KOPT-K1 (cell line): ENCODE data around the gene SDHAF1.
"Not testable (repeated sequence)": the region's sequence is repeated elsewhere in the genome, so short reads cannot be mapped to it uniquely, and the experiment has no call there.

Experiments used
- H3K27ac ChIP-seq: fragments of 200-600 bp; sonication (generic); 2 replicates; pipeline ENCODE4 v1.5.1; 2016; ENCODE audit warnings: antibody characterized with exemption, mild to moderate bottlenecking, low read depth, low read length; ENCODE audit not compliant: poor library complexity, severe bottlenecking
- H3K36me3 ChIP-seq: fragments of 200-600 bp; sonication (generic); 2 replicates; pipeline ENCODE4 v1.5.1; 2017; ENCODE audit warnings: antibody characterized with exemption, mild to moderate bottlenecking, low read length, moderate library complexity; ENCODE audit not compliant: insufficient read depth
- H3K9me3 ChIP-seq: fragments of 200-600 bp; sonication (generic); 2 replicates; pipeline ENCODE4 v1.5.1; 2017; ENCODE audit warnings: antibody characterized with exemption, low read length, mild to moderate bottlenecking; ENCODE audit not compliant: insufficient read depth, poor library complexity, severe bottlenecking

Gene SDHAF1

DNA sequence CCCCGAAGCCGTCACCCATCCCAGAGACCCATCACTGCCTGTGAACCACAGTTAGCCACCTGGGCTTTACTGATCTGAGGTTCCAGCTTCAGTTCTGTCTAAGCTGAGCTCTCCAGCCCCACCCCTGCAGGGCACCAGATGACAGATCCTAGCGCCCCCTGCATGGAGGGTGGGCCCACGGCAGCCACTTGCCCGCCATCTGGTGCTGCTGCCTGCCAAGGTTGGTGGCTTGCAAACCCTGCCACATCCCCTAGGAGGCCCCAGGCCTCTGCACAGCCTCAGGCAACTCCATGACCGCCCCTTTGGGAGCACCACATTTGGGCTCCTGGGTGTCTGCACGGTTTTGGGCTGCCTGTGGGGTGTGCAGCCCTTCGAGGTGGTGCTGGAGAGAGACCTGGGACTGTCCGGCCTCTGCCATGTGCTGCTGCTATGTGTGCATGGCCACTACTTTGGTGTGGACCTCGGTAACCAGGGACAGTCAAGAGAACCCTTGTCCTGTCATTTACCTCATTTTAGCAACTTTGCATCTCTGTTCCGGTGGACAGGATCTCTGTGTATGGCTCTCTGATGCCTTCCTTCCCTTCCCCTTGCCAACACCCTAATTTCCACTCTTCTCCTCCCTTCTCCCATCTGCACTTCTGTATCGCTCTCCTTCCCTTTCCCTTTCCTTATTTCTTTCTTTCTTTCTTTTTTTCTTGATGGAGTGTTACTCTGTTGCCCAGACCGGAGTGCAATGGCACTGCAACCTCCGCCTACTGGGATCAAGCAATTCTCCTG, 17.4 kb upstream of the SDHAF1 start:
- H3K27ac ChIP-seq = no peak overlapping the region
- H3K36me3 ChIP-seq = no peaks in the 10 kb centered on the region
- H3K9me3 ChIP-seq = no peaks in the 10 kb centered on the region

- Histone ChIP-seq H3K27ac (no peak overlapping the region), H3K9me3 (no peaks in the 10 kb centered on the region), H3K36me3 (no peaks in the 10 kb centered on the region)
Observed at GRCh38 chr19:35978271-35978670, 16.7 kb upstream of the SDHAF1 start.

DNA sequence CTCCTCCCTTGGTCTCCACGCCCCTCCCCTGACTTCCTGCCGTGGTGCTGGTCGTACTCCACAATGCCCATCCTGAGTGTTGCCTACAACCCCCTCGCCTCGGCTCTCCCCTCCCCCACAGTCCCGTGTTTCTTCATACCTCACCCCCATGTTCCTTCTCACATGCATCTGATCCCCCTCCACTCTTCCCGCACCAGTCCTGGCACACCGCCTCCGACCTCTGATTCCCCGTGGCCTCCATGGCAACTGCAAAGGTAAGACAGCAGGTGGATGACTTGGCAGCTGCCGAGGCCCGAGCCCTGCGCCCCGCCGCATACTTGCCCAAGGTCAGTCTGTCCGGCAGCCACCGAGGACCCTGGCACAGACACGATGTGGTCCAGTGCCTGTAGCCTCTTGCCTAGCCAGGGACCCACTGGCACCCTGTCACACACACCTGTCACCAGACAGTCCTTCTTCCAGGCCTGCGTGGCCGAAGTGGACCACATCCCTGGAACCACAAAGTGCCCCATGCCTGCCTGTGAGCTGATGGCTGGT, 16.1 kb upstream of the SDHAF1 start:
- H3K9me3 ChIP-seq = no peaks in the 10 kb centered on the region
- H3K27ac ChIP-seq = no peak overlapping the region
- no peaks in the 10 kb centered on the region for H3K36me3 ChIP-seq

GRCh38 chr19:35980997-35981396, 14.0 kb upstream of the SDHAF1 start:
- not testable (repeated sequence) for H3K36me3 ChIP-seq, H3K27ac ChIP-seq, H3K9me3 ChIP-seq

DNA sequence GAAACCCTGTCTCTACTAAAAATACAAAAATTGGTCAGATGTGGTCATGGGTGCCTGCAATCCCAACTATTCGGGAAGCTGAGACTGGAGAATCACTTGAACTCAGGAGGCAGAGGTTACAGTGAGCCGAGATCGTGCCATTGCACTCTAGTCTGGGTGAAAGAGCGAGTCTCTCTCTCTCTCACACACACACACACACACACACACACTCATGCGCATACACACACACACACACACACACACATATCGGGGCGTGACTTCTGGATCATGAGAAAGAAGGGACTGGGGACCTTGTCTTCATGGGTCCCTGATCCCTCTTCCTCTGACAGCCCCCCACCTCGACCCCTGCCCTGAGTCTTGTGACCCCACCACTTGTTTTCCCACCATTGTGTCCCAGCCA, 11.8 kb upstream of the SDHAF1 start:
- Histone ChIP-seq H3K36me3 (no peaks in the 10 kb centered on the region), H3K9me3 (no peaks in the 10 kb centered on the region), H3K27ac (no peak overlapping the region)

DNA sequence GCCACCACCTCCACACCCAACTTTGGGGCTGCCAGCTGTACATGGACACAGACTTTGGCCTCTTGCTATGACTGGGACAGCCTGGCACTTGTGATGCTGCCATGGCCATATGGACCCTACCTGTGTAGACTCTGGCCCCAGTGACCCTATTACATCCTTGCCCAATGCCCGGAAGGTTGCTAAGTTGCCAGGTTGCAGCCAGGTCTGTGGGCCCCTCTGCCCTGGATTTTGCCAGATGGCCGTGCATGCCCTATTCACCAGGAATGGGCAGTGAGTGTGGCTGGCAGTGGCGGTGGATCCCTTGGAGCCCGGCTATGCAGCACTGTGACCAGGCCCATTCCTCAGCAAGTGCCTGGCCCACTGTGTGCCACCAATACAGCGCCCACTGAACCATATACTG, 8.9 kb upstream of the SDHAF1 start:
- Histone ChIP-seq H3K9me3 (peaks cover 11% of the 10 kb centered on the region), H3K27ac (no peak overlapping the region)

DNA sequence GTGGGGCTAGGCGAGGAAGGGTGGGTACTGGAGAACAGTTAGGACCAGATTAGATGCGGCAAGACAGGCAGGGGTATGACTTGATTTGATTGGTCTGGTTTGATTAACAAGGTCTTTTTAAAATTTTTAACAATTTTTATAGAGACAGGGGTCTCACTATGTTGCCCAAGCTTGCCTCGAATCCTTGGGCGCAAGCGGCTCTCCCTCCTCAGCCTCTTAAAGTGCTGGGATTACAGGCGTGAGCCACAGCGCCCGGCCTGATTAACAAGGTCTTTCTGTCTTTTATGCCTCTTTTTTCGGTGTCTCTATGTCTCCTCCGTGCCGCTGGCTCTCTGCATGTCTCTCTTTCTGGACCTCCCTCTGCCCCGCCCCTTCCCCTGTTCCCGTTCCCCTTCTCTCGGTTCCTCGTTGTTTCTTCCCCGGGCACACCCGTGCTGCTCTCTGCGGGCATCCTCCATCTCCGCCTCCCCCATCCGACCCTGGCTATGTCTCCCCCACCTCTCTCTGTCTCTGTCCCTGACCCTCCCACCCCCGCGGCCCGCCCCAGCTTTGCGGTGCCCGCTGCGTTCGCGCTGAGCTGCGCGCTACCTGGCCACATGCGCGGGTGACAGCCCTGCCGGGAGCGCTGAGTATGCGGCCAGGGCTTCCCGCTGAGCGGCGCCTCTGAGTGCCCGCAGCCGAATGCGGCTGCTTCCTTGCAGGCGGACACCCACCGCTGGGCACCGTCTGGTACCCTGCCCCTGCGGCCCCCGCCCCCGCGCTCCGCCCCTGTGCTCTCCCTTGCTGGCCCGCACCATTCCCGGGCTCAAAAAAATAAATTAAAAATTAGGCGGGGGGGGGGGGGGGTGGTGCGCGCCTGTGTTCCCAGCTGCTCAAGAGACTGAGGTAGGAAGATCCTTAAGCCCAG, 8.1 kb upstream of the SDHAF1 start:
- no peaks in the 10 kb centered on the region for H3K36me3 ChIP-seq
- H3K9me3 ChIP-seq = peaks cover 11% of the 10 kb centered on the region
- H3K27ac ChIP-seq = no peak overlapping the region

More for the DNA sequence above, 8.9 kb upstream of the SDHAF1 start:
- no peaks in the 10 kb centered on the region for H3K36me3 ChIP-seq

DNA sequence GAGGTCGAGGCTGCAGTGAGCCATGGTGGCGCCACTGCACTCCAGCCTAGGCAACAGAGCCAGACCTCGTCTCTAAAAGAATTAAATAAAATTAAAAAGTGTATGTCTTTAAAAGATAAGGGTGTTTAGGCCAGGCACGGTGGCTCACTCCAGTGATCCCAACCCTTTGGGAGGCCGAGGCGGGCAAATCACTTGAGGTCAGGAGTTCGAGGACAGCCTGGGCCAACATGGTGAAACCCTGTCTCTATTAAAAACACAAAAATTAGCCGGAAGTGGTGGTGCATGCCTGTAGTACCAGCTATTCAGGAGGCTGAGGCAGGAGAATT, 7.5 kb upstream of the SDHAF1 start:
- Histone ChIP-seq H3K27ac (no peak overlapping the region), H3K9me3 (peaks cover 11% of the 10 kb centered on the region)

DNA sequence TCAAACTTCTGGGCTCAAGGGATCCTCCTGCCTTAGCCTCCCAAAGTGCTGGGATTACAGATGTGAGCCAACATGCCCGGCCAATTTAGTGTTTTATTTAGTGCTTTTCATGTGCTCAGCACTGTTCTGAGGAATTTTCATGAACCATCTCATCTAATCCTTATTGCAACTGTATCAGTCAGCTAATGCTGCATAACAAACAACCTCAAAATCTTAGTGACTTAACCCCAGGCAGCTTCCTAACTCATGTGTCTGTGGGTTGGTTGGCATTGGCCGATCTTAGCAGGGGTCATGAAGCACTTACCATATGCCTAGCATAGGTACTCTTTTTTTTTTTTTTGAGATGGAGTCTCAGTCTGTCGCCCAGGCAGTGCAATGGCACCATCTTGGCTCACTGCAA, 6.2 kb upstream of the SDHAF1 start:
- no peaks in the 10 kb centered on the region for H3K36me3 ChIP-seq
- H3K27ac ChIP-seq = no peak overlapping the region
- peaks cover 11% of the 10 kb centered on the region for H3K9me3 ChIP-seq

More for the DNA sequence above, 7.5 kb upstream of the SDHAF1 start:
- H3K36me3 ChIP-seq = no peaks in the 10 kb centered on the region

DNA sequence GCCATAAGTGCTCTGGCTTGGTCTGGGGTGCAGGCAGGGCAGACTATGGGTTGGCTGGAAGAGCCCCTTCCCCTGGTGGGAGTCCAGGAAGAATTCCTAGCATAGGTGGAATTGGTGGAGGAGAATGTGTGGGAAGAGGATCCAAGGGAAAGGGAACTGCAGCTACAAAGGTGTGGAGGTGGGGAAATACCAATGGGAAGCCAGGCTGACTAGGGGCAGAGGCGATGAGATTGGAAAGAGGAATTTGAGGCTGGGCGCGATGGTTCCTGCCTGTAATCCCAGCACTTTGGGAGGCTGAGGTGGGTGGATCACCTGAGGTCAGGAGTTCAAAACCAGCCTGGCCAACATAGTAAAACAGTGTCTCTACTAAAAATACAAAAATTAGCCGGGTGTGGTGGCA, 4.8 kb upstream of the SDHAF1 start:
- Histone ChIP-seq H3K27ac (no peak overlapping the region), H3K36me3 (no peaks in the 10 kb centered on the region), H3K9me3 (peaks cover 11% of the 10 kb centered on the region)

DNA sequence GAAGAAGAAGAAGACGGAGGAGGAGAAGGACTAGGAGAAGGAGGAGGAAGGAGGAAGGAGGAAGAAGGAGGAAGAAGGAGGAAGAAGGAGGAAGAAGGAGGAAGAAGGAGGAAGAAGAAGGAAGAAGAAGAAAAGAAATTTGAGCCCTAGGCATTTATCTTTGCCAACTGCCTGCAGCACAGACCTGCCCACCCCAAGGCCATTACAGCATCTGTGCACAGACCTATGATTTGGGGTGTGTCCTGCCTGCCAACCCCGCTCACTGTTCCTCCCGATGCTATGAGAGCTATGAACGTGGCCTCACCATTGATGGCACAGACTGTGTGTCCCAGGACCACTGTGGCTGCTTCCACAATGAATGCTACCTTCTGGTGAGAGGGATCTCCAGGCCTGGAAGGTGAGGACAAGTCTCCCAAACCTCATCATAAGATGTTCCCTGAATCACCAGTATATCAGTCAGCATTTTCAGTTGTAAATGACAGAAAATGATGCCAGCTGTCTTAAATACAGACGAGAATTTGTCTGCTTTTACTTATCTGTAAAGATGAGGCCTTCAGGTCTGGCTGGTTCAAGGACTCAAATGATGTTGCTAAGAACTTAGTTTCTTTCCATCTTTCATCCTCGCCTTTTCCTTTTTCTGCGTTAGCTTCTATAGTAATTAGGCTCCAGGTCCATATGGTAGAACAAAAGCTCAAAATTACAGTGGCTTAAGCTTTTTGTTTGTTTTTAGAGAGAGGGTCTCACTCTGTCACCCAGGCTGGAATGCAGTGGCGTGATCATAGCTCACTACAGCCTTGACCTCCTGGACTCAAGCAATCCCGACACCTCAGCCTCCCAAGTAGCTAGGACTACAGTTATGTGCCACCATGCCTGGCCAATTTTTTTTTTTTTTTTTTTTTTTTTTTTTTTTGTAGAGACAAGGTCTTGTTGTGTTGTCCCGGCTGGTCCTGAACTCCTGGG, 3.9 kb upstream of the SDHAF1 start:
- Histone ChIP-seq H3K9me3 (peaks cover 11% of the 10 kb centered on the region), H3K27ac (no peak overlapping the region), H3K36me3 (no peaks in the 10 kb centered on the region)

- Histone ChIP-seq H3K27ac (no peak overlapping the region), H3K36me3 (no peaks in the 10 kb centered on the region), H3K9me3 (peaks cover 11% of the 10 kb centered on the region)
Observed at GRCh38 chr19:35991731-35992450, 3.1 kb upstream of the SDHAF1 start.

- Histone ChIP-seq H3K27ac (no peak overlapping the region), H3K9me3 (peaks cover 11% of the 10 kb centered on the region), H3K36me3 (peaks cover 7% of the 10 kb centered on the region)
Observed at GRCh38 chr19:35992907-35993765, 1.9 kb upstream of the SDHAF1 start.
